Measurements from ENCODE around the gene LRRC7.
"Not testable (repeated sequence)": the region's sequence is repeated elsewhere in the genome, so short reads cannot be mapped to it uniquely, and the experiment has no call there.

The LRRC7 gene

GRCh38 chr1:70024272-70024671 lies 456.6 kb downstream of the LRRC7 start:
- intact Hi-C loops (cut with DNase I) = no loop called here
- DNase-seq = no peak

GRCh38 chr1:70025052-70025451 lies 457.3 kb downstream of the LRRC7 start:
- intact Hi-C loops (cut with DNase I) = no loop called here
- no peak for DNase-seq

GRCh38 chr1:70025846-70026245 lies 458.1 kb downstream of the LRRC7 start:
- intact Hi-C loops (cut with DNase I) = no loop called here
- no peak for DNase-seq

- intact Hi-C loops (cut with DNase I) = no loop called here
Observed at GRCh38 chr1:70033266-70033873, 465.6 kb downstream of the LRRC7 start.

GRCh38 chr1:70033936-70034335 lies 466.2 kb downstream of the LRRC7 start:
- intact Hi-C loops (cut with DNase I) = no loop called here
- DNase-seq = no peak

More at GRCh38 chr1:70033266-70033873, 465.6 kb downstream of the LRRC7 start:
- no peak for DNase-seq

GRCh38 chr1:70034403-70034802 lies 466.7 kb downstream of the LRRC7 start:
- no peak for DNase-seq
- intact Hi-C loops (cut with DNase I) = no loop called here

- intact Hi-C loops (cut with DNase I) = no loop called here
- no peak for DNase-seq
Observed at GRCh38 chr1:70038025-70038424, 470.3 kb downstream of the LRRC7 start.

- no peak for DNase-seq
- intact Hi-C loops (cut with DNase I) = no loop called here
Observed at GRCh38 chr1:70039485-70039884, 471.8 kb downstream of the LRRC7 start.

- DNase-seq = no peak
- intact Hi-C loops (cut with DNase I) = no loop called here
Observed at GRCh38 chr1:70041317-70042045, 473.8 kb downstream of the LRRC7 start.

- intact Hi-C loops (cut with DNase I) = no loop called here
- DNase-seq = no peak
Observed at GRCh38 chr1:70042090-70042731, 474.5 kb downstream of the LRRC7 start.

- intact Hi-C loops (cut with DNase I) = no loop called here
- DNase-seq = no peak
Observed at GRCh38 chr1:70043804-70044203, 476.1 kb downstream of the LRRC7 start.

GRCh38 chr1:70044832-70045231 lies 477.1 kb downstream of the LRRC7 start:
- intact Hi-C loops (cut with DNase I) = no loop called here
- DNase-seq = no peak

- DNase-seq; intact Hi-C loops (cut with DNase I): not testable (repeated sequence)
Observed at GRCh38 chr1:70045581-70045980, 477.9 kb downstream of the LRRC7 start.

GRCh38 chr1:70048336-70049094 lies 480.8 kb downstream of the LRRC7 start:
- intact Hi-C loops (cut with DNase I) = no loop called here

GRCh38 chr1:70051926-70052325 lies 484.2 kb downstream of the LRRC7 start:
- intact Hi-C loops (cut with DNase I) = no loop called here
- no peak for DNase-seq

More at GRCh38 chr1:70048336-70049094, 480.8 kb downstream of the LRRC7 start:
- no peak for DNase-seq

GRCh38 chr1:70057500-70057899 lies 489.8 kb downstream of the LRRC7 start:
- intact Hi-C loops (cut with DNase I) = no loop called here
- DNase-seq = no peak

- intact Hi-C loops (cut with DNase I) = no loop called here
- no peak for DNase-seq
Observed at GRCh38 chr1:70061231-70061630, 493.5 kb downstream of the LRRC7 start.

GRCh38 chr1:70063861-70064260 lies 496.1 kb downstream of the LRRC7 start:
- DNase-seq = no peak
- intact Hi-C loops (cut with DNase I) = no loop called here

- DNase-seq = no peak
- intact Hi-C loops (cut with DNase I) = no loop called here
Observed at GRCh38 chr1:70066711-70067110, 499.0 kb downstream of the LRRC7 start.

- no peak for DNase-seq
- intact Hi-C loops (cut with DNase I) = no loop called here
Observed at GRCh38 chr1:70071601-70072000, 503.9 kb downstream of the LRRC7 start.

GRCh38 chr1:70072231-70072751 lies 504.6 kb downstream of the LRRC7 start:
- DNase-seq = no peak
- intact Hi-C loops (cut with DNase I) = no loop called here

Measured in posterior cingulate gyrus (tissue), 11 donors.